HuH-7 (cell line): ENCODE results near the gene CTU1.

Experiments
- DNase-seq: peaks from one replicate; pipeline ENCODE4 v3.0.0; 2011; ENCODE audit warnings: low spot score

The CTU1 gene

GRCh38 chr19:51081476-51081875 lies 26.7 kb downstream of the CTU1 start:
- no peak for DNase-seq

GRCh38 chr19:51079481-51080110 lies 28.6 kb downstream of the CTU1 start:
- DNase-seq = no peak

DNA sequence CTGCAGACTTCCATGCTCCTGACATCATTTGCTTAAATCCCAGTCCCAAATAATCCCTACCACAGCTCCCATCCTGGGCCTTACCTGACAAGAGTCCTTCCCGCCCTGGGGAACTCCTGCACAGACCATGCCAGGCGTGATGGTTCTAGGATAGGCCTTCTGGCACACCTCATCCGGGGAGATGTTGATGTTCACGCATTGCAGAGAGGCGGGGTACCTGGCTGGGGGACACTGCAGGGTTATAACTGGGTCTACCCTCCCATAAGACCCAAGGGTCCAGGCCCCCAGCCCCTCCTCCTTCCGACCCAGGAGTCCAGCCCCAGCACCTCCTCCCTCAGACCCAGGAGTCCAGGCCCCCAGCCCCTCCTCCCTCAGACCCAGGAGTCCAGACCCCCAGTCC lies 29.5 kb downstream of the CTU1 start:
- no peak for DNase-seq

DNA sequence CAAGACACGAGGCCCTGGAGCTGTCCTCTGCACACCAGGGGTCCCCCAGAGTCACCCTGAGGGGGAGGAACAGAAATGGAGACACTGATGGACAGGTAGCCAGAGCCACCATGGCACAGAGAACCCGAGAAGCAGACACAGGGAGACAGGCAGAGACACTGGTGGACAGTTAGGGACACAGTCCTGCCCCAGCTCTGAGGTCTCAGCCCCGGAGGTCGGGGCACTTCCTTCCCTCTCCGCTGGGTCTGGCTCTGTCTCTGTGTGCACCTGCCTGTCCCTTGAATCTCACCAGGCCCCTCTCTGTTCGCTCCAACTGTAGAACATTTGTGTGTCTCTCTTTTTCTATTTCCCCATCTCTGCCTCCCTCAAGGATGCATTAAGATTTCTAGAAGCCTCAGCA lies 30.1 kb downstream of the CTU1 start:
- no peak for DNase-seq

DNA sequence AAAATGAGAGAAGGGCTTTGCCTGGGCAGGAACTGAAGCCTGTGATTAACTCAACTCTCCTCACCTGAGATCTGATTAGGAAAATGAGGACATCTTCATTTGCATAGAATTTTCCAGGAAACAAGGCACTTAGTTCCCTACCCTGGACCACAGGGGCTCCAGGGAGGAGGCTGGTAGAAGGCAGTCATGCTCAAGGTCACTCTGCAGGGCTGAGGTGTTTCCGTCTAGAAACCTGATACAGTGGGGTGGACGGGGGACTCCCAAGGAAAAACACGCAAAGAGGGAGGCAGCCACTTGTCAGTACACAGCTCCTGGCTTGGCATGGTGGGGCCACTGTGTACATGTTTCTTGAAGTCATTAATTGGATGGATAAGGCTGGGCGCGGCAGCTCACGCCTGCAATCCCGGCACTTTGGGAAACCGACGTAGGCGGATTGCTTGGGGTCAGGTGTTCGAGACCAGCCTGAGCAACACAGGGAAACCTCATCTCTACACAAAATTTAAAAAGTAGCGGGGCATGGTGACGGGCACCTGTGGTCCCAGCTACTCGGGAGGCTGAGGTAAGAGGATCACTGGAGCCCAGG lies 31.5 kb downstream of the CTU1 start:
- no peak for DNase-seq

- DNase-seq = no peak
Measured at GRCh38 chr19:51075998-51076397, 32.2 kb downstream of the CTU1 start.

DNA sequence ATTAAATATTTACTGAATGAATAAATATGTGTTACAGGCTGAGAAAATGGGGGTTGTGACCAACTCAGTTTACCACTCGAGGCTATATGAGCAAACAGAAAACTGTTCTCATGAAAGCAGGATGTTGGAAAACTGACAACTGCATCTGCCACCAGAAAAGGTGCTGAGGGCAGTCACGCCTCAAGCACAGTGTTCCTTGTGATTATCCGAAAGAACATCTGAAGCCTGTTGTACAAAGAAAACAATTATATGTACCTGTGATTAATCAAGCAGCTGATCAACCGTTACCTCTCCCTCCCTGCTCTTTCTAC lies 37.2 kb downstream of the CTU1 start:
- no peak for DNase-seq

- DNase-seq = no peak
Measured at GRCh38 chr19:51070334-51071094, 37.7 kb downstream of the CTU1 start.

DNA sequence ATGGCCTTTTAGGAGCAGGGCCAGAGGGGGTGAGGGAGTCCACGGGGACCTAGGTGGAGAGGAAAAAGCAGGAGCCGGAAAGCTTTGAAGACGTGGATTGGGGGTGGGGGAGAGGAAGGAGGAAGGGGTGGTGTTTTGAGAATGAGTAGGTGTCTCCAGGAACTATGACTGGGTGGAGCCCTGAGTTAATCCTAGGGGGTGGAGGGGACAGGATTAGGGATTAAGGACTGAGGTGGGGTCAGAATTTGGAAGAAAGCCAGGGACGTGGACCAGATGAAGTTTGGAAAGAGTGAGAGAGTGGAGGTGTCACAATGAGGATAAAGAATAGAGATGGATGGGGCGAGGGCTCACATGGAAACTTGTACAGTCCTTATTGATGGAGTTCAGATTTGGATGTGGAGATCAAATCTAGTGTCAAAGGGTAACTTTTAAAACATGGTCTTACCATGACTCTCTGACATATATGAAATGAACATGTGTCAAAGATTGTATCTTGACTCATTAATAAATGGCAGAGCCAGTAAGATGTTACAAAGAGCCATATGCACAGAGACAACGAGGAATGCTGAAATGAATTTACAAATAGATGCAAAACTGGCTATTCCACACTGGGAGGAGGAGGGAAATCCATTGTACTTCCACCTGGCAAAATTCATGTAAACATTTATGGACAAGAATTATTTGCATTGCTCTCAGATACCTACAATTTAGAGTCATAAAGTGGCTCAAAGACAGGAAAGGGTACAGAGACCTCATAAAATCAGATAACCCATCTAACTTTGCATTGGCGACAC lies 41.6 kb downstream of the CTU1 start:
- no peak for DNase-seq

GRCh38 chr19:51065221-51065960 lies 42.8 kb downstream of the CTU1 start:
- no peak for DNase-seq

GRCh38 chr19:51064534-51065220 lies 43.5 kb downstream of the CTU1 start, which contains the start of gene KLK13:
Gene KLK13, minus strand, starts transcription at chr19:51065092. Its CDS starts 25 bp downstream, at chr19:51065067.
- DNase-seq = no peak

DNA sequence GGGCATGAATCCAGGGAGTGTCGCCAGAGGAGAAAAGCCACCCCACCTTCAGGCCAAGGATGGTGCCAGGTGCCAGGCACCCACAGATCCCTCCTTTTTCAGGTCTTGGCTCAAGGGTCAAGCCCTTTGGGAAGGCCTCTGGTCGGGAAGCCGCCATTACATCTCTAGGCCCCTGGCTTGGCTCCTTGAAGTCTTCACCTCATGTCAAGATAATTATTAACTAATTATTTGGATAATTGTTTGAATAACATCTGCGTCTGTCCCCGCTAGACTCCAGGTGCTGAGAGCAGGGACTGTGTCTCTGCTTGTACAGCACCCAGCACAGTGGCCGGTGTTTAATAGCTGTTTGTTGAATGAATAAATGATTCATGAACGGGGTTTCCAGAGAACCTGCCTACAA lies 44.5 kb downstream of the CTU1 start:
- DNase-seq = no peak

DNA sequence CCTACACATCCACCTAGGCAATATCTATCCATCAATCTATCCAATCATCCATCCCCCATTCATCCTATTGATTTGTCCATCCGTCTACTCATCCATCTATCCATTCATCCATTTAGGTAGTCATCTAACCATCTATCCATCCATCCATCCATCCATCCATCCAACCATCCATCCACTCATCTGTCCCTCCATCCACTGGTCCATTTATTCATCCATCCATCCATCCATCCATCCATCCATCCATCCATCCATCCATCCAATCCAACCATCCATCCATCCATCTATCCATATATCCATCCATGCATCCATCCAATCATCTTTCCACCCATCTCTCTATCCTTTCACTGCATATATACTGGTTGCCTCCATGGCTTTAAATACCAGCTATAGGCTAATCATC lies 47.2 kb downstream of the CTU1 start:
- no peak for DNase-seq

- DNase-seq = no peak
Measured at GRCh38 chr19:51060336-51060735, 47.9 kb downstream of the CTU1 start.

GRCh38 chr19:51059715-51060114 lies 48.5 kb downstream of the CTU1 start:
- DNase-seq = no peak

- DNase-seq = no peak
Measured at GRCh38 chr19:51055866-51056265, 52.3 kb downstream of the CTU1 start.
